SIG-M5 treated with dmso at 0.1 percent for 504 hours (cell line): ENCODE data around the gene TRIM31.

Experiments
- DNase-seq: peaks from one replicate; lab custom pipeline; 2025; ENCODE audit not compliant: unreplicated experiment; lab: John Stamatoyannopoulos, UW

Gene TRIM31

GRCh38 chr6:30055513-30055912 is 57.4 kb downstream of the TRIM31 start:
- DNase-seq: no peak

DNA sequence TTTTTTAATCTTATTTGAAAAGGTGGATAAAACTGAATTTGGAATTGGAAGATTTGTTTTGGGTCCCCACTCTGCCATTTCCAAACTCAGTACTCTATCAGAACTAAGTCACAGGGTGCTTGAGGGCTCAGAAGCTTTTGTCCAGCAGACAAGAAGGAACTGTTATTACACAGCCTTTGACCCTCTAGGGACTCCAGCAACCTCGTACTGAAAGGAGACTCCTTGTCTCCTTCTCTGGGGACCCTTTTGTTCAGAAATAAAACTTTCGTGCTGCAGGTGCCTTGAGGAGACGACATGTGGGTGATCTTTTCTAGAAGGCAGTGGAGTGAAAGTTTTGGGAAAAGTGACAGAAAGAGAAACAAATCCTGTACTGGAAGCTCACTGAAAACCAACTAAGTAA is 59.2 kb downstream of the TRIM31 start:
- no peak for DNase-seq
